HG03159 (cell line): ENCODE data around the gene TMED4.
"Not testable (repeated sequence)": the region's sequence is repeated elsewhere in the genome, so short reads cannot be mapped to it uniquely, and the experiment has no call there.

Experiments used
- ATAC-seq: cut with Tn5 transposase; IDR thresholded peaks from one replicate; pipeline ENCODE4 v1.9.1; 2021; ENCODE audit warnings: mild to moderate bottlenecking, moderate library complexity; ENCODE audit not compliant: unreplicated experiment

The TMED4 gene

DNA sequence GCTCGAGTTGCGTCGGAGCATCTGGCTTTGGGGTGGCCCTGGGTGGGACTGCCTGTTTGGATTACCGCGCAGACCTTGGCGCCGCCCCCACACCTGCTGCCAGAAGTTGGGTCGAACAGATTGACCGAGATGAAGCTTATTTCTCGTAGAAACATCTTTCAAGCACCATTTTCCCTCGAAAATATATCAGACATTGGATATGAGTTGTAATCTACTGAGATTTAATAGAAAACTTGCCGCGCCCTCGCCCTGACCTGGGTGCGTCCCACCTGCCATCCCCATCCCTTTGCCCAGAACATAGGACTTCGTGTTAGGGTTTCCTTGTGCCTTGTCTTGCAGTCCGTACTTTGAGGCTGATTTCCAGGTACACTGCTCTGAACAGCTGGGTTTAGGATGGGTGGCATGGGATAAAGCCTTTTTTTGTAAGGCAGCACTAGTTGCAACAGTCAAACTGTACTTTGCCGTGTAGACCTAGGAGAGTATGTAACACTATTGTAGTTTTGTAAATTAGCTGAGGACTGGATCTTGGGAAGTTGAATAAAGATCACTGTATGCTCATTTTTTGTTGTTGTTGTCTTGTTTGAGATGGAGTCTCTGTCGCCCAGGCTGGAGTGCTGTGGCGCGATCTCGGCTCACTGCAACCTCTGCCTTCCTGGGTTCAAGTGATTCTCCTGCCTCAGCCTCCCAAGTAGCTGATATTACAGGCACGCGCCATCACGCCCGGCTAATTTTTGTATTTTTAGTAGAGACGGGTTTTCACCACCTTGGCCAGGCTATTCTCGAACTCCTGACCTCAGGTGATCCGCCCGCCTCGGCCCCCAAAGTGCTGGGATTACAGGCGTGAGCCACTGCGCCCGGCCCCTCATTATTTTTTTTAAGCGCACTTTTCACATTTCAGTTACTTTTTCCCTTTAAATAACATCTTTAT is 25.4 kb upstream of the TMED4 start:
- ATAC-seq: no peak

- ATAC-seq: peak; percentile 94
Measured at GRCh38 chr7:44606341-44607140, 24.5 kb upstream of the TMED4 start, which contains the start of gene OGDH. TSS of gene OGDH (plus strand) at chr7:44606627. CDS start at chr7:44624344, 17,717 bp downstream.

DNA sequence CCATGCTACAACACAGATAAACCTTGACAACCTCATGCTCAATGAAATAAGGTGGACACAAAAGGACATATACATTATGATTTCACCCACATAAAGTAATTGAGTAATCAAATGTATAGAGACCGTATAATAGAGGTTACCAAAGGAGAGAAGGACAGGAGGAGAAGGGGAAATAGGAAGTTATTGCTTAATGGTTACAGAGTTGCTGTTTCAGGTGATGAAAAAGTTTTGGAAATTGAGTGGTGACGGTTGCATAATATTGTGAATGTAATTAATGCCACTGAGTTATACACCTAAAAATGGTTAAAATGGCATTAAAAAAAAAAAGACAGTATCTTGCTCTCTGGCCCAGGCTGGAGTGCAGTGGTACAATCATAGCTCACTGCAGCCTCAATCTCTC is 22.9 kb upstream of the TMED4 start:
- ATAC-seq: no peak

- ATAC-seq: no peak
Measured at GRCh38 chr7:44603193-44603592, 21.2 kb upstream of the TMED4 start.

DNA sequence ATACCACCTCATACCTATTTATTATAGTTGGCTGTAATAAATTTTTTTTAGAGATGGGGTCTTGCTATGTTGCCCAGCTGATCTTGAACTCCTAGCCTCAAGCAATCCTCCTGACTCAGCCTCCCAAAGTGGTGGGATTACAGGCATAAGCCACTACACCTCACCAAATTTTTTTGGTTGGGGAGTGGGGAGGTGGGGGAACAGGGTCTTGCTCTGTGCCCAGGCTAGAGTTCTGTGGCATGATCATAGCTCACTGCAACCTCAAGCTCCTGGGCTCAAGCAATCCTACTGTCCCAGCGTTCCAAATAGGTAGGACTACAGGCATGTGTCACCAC is 20.5 kb upstream of the TMED4 start:
- no peak for ATAC-seq

GRCh38 chr7:44599222-44599621 is 17.2 kb upstream of the TMED4 start:
- ATAC-seq: no peak

DNA sequence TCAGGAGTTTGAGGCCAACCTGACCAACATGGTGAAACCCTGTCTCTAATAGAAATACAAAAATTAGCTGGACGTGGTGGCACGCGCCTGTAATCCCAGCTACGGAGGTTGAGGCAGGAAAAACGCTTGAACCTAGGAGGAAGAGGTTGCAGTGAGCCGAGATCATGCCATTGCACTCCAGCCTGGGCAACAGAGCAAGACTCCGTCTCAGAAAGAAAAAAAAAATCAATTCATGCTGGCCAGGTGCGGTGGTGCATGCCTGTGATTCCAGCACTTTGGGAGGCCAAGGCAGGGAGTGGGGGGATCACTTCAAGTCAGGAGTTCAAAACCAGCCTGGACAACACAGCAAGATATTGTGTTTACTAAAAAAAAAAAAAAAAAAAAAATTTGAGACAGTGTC is 15.2 kb upstream of the TMED4 start:
- not testable (repeated sequence) for ATAC-seq

- ATAC-seq: no peak
Measured at GRCh38 chr7:44595934-44596635, 14.1 kb upstream of the TMED4 start.

DNA sequence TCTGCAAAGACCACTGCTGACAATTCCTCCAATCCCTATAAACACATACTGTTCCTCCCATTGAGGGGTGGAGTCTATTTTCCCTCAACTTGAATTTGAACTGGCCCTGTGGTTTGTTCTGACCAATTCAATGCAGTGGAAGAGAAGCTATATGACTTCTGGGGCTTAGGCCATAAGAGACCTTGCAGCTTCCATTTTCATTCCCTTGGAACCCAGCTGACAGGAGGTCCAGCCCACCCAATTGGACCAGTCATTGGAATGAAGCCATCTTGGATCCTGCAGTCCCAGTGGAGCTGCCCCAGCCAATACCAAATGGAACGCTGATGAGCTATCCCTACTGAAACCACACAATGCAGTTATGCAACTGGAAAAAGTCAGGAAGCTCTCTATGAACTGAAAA is 8.9 kb upstream of the TMED4 start:
- no peak for ATAC-seq

DNA sequence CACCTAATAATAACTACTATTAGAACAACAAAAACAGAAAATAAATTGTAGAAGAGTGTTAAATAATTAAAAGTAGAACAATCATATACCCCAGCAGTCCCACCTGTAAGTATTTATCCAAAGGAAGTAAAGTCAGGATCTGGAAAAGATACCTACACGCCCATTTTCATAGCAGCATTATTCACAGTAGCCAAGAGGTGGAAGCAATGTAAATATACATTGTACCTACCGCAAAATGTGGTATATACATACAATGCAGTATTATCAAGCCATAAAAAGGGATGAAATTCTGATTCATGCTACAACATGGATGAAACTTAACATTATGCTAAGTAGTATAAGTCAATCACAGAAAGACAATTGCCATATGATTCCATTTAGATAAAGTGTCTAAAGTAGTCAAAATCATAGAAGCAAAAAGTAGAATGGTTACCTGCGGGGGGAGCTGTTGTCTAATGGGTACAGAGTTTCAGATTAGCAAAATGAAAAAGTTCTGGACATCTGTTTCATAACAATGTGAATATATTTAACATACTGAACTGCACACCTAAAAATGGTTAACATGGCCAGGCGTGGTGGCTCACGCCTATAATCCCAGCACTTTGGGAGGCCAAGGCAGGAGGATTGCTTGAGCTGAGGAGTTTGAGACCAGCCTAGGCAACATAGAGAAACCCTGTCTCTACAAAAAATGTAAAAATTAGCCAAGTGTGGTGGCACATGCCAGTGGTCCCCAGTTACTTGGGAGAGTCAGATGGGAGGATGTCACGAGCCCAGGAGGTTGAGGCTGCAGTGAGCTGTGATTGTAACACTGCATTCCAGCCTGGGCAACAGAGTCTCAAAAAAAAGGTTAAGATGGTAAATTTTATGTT is 6.0 kb upstream of the TMED4 start:
- ATAC-seq: no peak

- no peak for ATAC-seq
Measured at GRCh38 chr7:44583146-44583865, 1.3 kb upstream of the TMED4 start.

- ATAC-seq: peak; percentile 26
Measured at GRCh38 chr7:44580945-44581878, 819 bp downstream of the TMED4 start.

- no peak for ATAC-seq
Measured at GRCh38 chr7:44576228-44576627, 5.8 kb downstream of the TMED4 start.

GRCh38 chr7:44575054-44575453 is 7.0 kb downstream of the TMED4 start:
- ATAC-seq: no peak

- no peak for ATAC-seq
Measured at GRCh38 chr7:44574287-44574872, 7.7 kb downstream of the TMED4 start.

DNA sequence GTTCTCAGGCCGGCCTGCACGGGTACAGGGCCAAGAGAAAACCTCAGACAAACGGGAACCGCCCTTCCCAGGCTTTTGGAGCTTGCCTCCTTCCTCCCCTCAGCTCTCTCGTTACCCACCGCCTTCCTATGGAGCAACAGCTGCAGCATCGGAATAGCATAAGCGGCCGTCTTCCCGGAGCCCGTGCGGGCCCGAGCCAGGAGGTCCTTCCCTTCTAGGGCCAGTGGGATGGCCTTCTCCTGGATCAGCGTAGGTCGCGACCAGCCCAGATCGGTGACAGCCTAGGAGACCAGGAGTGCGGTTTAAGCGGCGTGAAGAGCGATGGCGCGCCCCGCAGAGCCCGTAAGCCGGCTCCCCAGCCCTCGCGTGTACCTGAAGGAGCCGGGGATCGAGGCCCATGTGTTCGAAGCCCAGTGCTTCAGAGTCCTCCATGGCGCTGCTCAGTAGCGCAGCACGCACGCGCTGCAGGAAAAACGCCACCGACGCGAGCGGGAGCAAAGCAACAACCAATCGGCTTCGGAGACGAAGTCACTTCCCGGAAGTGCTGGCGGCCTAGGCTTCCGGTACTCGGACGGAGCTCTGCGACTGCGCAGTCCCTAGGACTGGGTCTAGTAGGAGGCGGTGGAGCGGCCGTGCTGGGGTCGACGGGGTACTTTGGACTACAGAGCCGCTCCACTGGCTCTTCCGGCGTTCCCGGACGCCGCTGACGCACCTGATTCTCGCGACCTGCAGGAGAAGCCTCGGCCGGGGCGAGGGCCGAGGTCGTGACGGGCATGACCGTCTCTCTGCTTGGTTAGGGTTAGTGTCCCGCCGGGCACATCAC is 8.4 kb downstream of the TMED4 start, which contains the start of gene DDX56:
DDX56 (minus strand) TSS at position 445 of the 823 bp plus-strand sequence; CDS start at position 432, 13 bp downstream.
- ATAC-seq: peak; percentile 90

DNA sequence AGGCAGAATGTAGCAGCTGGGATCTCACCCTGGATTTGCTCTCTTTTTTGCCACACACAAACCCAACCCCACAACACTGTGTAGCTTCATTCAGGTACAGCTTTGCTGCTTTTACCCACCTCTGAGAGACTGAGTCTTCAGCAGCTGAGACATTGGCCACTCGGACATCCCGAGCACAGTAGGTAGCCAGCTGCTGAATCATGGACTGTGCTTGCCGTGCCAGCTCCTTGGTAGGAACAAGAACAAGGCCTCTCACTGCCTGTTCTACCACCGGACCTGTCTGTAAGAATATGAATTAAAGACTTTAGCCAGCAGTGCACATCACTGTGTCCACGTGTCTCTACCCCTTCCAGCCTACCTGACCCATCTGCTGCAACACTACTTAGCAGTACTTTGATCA is 9.3 kb downstream of the TMED4 start:
- no peak for ATAC-seq
